ENCODE data around the gene BRD7. TPM values are rescaled to one million over a fixed set of nuclear protein-coding genes. Genes with fewer than 3 reads are reported as not detected.

Gene BRD7
- total RNA-seq, 1 experiment from 2014 or later: 45.6 TPM

GRCh38 chr16:50305441-50306061 is 63.2 kb downstream of the BRD7 start:
- POLR2A ChIA-PET: no interaction called here
- in situ Hi-C loops (cut with HindIII; ENCODE audit: low pct_unique_long_range_greater_than_20kb, low sequenced_read_pairs): no loop called here
- Histone ChIP-seq H3K27ac (ENCODE audit: low read length) (no peak overlapping the region), H3K4me1 (ENCODE audit: control insufficient read depth, insufficient read depth, low read length) (0 out of 2 replicates have a peak, but pooled peaks cover 2% of the 10 kb centered on the region), H3K36me3 (ENCODE audit: control insufficient read depth, insufficient read depth, low read length) (no peaks in the 10 kb centered on the region), H3K4me3 (ENCODE audit: low read depth in 2 of 2, low read length in 2 of 2) (no peak overlapping the region), H3K27me3 (ENCODE audit: control insufficient read depth, insufficient read depth, low read length) (no peaks in the 10 kb centered on the region), H3K9me3 (ENCODE audit: control insufficient read depth, insufficient read depth, low read depth, low read length) (no peaks in the 10 kb centered on the region)
- intact Hi-C loops (cut with micrococcal nuclease; ENCODE audit: unreplicated experiment): no loop called here
- TF ChIP-seq TCF7L2 (IDR thresholded peaks at IDR 0.05; ENCODE audit: low read depth, low read length) (no peak), CTCF (IDR thresholded peaks at IDR 0.05) (no peak), POLR2AphosphoS5 (IDR thresholded peaks at IDR 0.05; ENCODE audit: low read depth, low read length) (no peak), REST (IDR thresholded peaks at IDR 0.05; ENCODE audit: insufficient read depth in 1 of 2, low read depth in 2 of 2, low read length in 1 of 2) (no peak), SIN3A (IDR thresholded peaks at IDR 0.05; ENCODE audit: borderline replicate concordance, insufficient read depth, low read depth, low read length) (no peak)
- ATAC-seq: no peak
- no TSS peak for BruUV-seq (replicated peaks)
- DNase-seq (ENCODE audit: low read depth, low spot score): no peak
- CTCF ChIA-PET: no interaction called here

- Histone ChIP-seq H3K4me3 (ENCODE audit: low read depth in 2 of 2, low read length in 2 of 2) (no peak overlapping the region), H3K27me3 (ENCODE audit: control insufficient read depth, insufficient read depth, low read length) (no peaks in the 10 kb centered on the region), H3K9me3 (ENCODE audit: control insufficient read depth, insufficient read depth, low read depth, low read length) (no peaks in the 10 kb centered on the region), H3K4me1 (ENCODE audit: control insufficient read depth, insufficient read depth, low read length) (0 out of 2 replicates have a peak, but pooled peaks cover 2% of the 10 kb centered on the region), H3K27ac (ENCODE audit: low read length) (no peak overlapping the region), H3K36me3 (ENCODE audit: control insufficient read depth, insufficient read depth, low read length) (no peaks in the 10 kb centered on the region)
- no TSS peak for BruUV-seq (replicated peaks)
- intact Hi-C loops (cut with micrococcal nuclease; ENCODE audit: unreplicated experiment) (no loop called here), in situ Hi-C loops (cut with HindIII; ENCODE audit: low pct_unique_long_range_greater_than_20kb, low sequenced_read_pairs) (no loop called here)
- ATAC-seq (no peak), DNase-seq (ENCODE audit: low read depth, low spot score) (no peak)
- ChIA-PET CTCF (no interaction called here), POLR2A (no interaction called here)
- no peak for TF ChIP-seq REST (IDR thresholded peaks at IDR 0.05; ENCODE audit: insufficient read depth in 1 of 2, low read depth in 2 of 2, low read length in 1 of 2)
- no peak for TF ChIP-seq POLR2AphosphoS5 (IDR thresholded peaks at IDR 0.05; ENCODE audit: low read depth, low read length)
- TF ChIP-seq CTCF (IDR thresholded peaks at IDR 0.05): no peak
- no peak for TF ChIP-seq TCF7L2 (IDR thresholded peaks at IDR 0.05; ENCODE audit: low read depth, low read length)
- TF ChIP-seq SIN3A (IDR thresholded peaks at IDR 0.05; ENCODE audit: borderline replicate concordance, insufficient read depth, low read depth, low read length): no peak
Measured at GRCh38 chr16:50304467-50305440, 64.0 kb downstream of the BRD7 start.
